HG03442 (cell line): ENCODE results near the gene FRMPD4.
A peak's percentile ranks its signal among the peaks of the same experiment; 100 is the strongest.

Experiments used
- ATAC-seq: cut with Tn5 transposase; IDR thresholded peaks from one replicate; pipeline ENCODE4 v1.9.1; 2021; ENCODE audit warnings: mild to moderate bottlenecking, moderate library complexity; ENCODE audit not compliant: unreplicated experiment

Gene FRMPD4

GRCh38 chrX:12711435-12712040 lies 573.3 kb downstream of the FRMPD4 start:
- no peak for ATAC-seq

DNA sequence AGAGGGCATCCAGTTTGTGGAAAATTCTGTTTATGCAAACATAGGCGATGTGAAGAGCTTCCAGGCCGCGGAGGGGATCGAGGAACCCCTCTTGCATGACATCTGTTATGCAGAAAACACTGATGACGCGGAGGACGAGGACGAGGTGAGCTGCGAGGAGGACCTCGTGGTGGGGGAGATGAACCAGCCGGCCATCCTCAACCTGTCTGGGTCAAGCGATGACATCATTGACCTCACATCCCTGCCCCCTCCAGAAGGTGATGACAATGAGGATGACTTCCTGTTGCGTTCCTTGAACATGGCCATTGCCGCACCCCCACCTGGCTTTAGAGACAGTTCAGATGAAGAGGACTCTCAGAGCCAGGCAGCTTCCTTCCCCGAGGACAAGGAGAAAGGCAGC lies 578.3 kb downstream of the FRMPD4 start:
- ATAC-seq: no peak

GRCh38 chrX:12719837-12720236 lies 581.6 kb downstream of the FRMPD4 start:
- ATAC-seq: no peak

GRCh38 chrX:12721042-12721441 lies 582.8 kb downstream of the FRMPD4 start:
- no peak for ATAC-seq

DNA sequence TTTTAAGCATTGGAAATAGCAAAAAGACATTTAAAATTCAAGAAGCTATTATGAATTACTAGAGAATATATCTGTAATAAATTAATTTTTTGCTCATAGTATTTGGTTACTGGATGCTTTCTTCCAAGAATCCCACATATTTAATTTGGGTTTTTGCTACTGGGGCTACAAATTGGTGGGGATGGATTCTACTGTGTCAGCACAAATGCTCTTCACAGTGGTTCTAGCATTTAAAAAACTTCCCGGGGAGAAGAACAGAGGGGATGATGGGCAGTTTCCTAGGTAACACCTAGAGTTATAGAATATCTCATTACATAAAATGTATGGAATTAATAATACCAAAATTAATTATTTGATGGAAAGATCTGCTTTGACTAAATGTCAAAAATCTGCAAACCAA lies 584.0 kb downstream of the FRMPD4 start:
- no peak for ATAC-seq

- no peak for ATAC-seq
Measured at GRCh38 chrX:12741416-12741815, 603.1 kb downstream of the FRMPD4 start.

DNA sequence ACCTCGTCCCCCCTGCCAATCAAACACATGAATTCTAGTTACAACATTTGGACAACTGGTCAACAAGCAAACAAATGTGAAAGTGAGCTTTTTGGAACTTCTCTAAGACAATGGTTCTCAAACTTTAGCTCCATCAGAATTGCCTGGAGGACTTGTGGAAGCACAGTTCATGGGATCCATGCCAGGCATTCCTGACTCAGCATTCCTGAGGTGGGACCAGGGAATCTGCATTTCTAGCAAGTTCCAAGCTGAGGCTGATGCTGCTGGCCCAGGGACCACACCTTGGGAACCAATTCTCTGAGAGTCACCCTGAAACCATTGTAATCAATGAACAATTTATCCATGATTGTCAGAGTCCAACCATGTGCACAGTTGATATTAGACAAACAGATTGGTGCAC lies 609.2 kb downstream of the FRMPD4 start:
- ATAC-seq: no peak

GRCh38 chrX:12751887-12752286 lies 613.6 kb downstream of the FRMPD4 start:
- no peak for ATAC-seq

DNA sequence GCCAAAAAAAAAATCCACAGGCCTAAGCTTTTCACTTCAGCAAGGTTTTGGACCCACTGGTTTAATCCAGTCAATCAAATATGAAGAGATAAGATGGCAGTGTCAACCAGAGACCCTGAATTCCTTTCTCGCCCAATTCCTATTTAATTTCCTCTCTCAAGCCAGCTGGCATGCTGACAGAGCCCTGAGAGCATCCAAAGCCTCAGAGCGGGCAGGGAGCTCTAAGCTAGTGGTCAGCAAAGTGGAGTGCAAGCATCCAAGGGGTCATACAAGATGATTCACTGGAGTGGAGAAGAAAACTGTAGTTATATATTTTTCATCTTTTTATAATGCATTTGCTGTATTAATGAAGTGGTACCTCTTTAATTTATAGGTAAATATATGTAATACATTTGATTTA lies 615.1 kb downstream of the FRMPD4 start:
- ATAC-seq: no peak

GRCh38 chrX:12758291-12758690 lies 620.0 kb downstream of the FRMPD4 start:
- ATAC-seq: no peak

DNA sequence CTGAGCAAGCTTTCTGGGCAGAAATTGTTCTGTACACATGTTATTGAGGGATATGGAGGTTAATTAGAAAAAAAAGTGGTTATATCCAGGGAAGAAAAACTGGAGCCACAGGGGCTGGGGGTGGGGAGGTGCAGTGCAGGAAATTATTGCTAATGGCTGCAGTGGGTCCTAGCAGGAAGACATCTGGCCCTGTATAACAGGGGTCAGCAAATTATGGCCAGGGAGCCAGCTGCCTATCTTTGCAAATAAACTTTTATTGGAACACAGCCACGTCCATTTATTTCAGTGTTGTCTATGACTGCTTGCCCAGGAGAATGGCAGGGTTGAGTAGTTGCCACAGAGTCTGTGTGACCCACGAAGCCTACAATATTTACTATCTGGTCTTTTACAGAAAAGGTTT lies 629.6 kb downstream of the FRMPD4 start:
- no peak for ATAC-seq

- ATAC-seq: no peak
Measured at GRCh38 chrX:12768491-12768890, 630.2 kb downstream of the FRMPD4 start.

- ATAC-seq: no peak
Measured at GRCh38 chrX:12770440-12770839, 632.2 kb downstream of the FRMPD4 start.

GRCh38 chrX:12771445-12772069 lies 633.3 kb downstream of the FRMPD4 start:
- peak; percentile 98 for ATAC-seq
